ENCODE results near the gene MYH3.

Gene MYH3

GRCh38 chr17:10648381-10648780 lies 8.7 kb downstream of the MYH3 start:
- DNase-seq = no peak

- DNase-seq = peak; percentile 77
Observed at GRCh38 chr17:10646392-10646990, 10.6 kb downstream of the MYH3 start.

GRCh38 chr17:10640475-10640874 lies 16.6 kb downstream of the MYH3 start:
- no peak for DNase-seq

- DNase-seq = no peak
Observed at GRCh38 chr17:10638151-10638550, 19.0 kb downstream of the MYH3 start.

GRCh38 chr17:10635290-10635689 lies 21.8 kb downstream of the MYH3 start:
- DNase-seq = no peak

GRCh38 chr17:10633738-10634379 lies 23.2 kb downstream of the MYH3 start:
- DNase-seq = no peak

- DNase-seq = no peak
Observed at GRCh38 chr17:10631701-10632100, 25.4 kb downstream of the MYH3 start.

GRCh38 chr17:10631048-10631700 lies 25.9 kb downstream of the MYH3 start:
- peak; percentile 27 for DNase-seq

- DNase-seq = no peak
Observed at GRCh38 chr17:10629706-10630105, 27.4 kb downstream of the MYH3 start.

- no peak for DNase-seq
Observed at GRCh38 chr17:10628756-10629155, 28.4 kb downstream of the MYH3 start.

GRCh38 chr17:10626390-10626789 lies 30.7 kb downstream of the MYH3 start:
- no peak for DNase-seq

- no peak for DNase-seq
Observed at GRCh38 chr17:10624969-10625368, 32.1 kb downstream of the MYH3 start.

GRCh38 chr17:10623737-10624338 lies 33.3 kb downstream of the MYH3 start:
- no peak for DNase-seq

GRCh38 chr17:10622617-10623485 lies 34.3 kb downstream of the MYH3 start:
- no peak for DNase-seq

GRCh38 chr17:10621397-10621796 lies 35.7 kb downstream of the MYH3 start:
- DNase-seq = no peak

- no peak for DNase-seq
Observed at GRCh38 chr17:10620823-10621222, 36.3 kb downstream of the MYH3 start.

- DNase-seq = peak; percentile 50
Observed at GRCh38 chr17:10618202-10618635, 38.9 kb downstream of the MYH3 start.

- no peak for DNase-seq
Observed at GRCh38 chr17:10617120-10617505, 40.0 kb downstream of the MYH3 start.

GRCh38 chr17:10616502-10617119 lies 40.5 kb downstream of the MYH3 start:
- peak; percentile 74 for DNase-seq

- no peak for DNase-seq
Observed at GRCh38 chr17:10614536-10615155, 42.5 kb downstream of the MYH3 start.

GRCh38 chr17:10613775-10614513 lies 43.2 kb downstream of the MYH3 start:
- no peak for DNase-seq

Measured in activated CD8-positive, alpha-beta memory T cell treated with anti-CD3 and anti-CD28 coated beads, Interleukin-2, amount 50 U/mL, for 4 hours (primary cell).